Erythroblast (primary cell): ENCODE measurements around the gene SH2D4B.

Experiments used
- GATA1 ChIP-seq: IDR thresholded peaks from 2 replicates; pipeline ENCODE4 v1.6.1; 2011; ENCODE audit warnings: low read depth, mild to moderate bottlenecking, control low read depth, low read length, moderate library complexity
- POLR2A ChIP-seq: IDR thresholded peaks from 2 replicates; pipeline ENCODE4 v1.6.1; 2011; ENCODE audit warnings: mild to moderate bottlenecking, low read length

DNA sequence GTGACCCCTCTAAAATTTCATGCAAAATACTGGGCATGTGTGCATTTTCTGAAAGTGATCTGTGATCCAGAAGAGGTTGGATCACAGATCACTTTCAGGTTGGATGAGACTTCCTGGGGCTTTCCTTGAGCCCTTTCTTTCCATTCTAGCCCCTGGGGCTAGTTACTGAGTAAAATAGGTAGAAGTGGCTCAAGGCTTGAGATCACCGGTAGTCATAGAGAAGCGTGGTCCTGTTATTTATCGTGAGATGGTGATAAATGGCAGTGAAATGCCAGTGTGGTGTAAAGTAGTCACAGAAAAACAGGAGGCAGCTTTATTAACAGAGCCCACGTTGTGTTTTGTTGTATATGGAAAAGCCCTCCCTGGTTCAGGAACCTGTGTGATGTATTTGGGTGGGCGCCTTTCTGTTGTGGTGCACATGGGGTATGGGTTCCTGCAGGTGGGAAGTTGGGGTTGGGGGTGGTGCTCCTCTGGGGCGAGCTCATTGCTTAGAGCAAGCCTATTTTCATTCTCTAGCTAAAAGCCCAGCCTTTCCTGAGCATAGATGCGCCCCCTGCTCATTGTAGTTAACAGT is 34.0 kb upstream of the SH2D4B start:
- TF ChIP-seq POLR2A (no peak), GATA1 (no peak)
